HG03045 (cell line): ENCODE measurements around the gene CCN5.
A peak's percentile ranks its signal among the peaks of the same experiment; 100 is the strongest.
"Not testable (repeated sequence)": the region's sequence is repeated elsewhere in the genome, so short reads cannot be mapped to it uniquely, and the experiment has no call there.

Experiments
- ATAC-seq: cut with Tn5 transposase; IDR thresholded peaks from one replicate; pipeline ENCODE4 v1.9.1; 2021; ENCODE audit warnings: mild to moderate bottlenecking, moderate library complexity; ENCODE audit not compliant: unreplicated experiment

The CCN5 gene

DNA sequence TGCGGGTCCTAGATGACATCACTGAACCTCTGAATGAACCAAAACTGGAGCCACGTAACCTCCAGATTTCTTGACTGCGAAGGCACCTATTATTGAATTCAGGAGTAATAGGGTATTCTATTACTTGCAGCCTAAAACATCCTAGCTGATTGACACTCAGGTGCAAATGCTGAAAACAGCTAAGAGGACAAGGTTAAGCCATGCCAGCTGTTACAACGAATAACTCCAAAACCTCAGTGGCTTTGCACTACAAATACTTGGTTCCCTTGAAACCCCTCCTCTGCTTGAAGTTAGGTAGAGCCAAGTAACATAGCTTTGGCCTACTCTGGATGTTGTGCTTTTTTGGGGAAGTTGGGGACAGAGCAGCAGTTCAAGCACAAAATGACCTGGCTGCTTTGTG lies 21.0 kb upstream of the CCN5 start:
- ATAC-seq, result no peak

GRCh38 chr20:44695295-44695673 lies 19.9 kb upstream of the CCN5 start:
- no peak for ATAC-seq

GRCh38 chr20:44695674-44696300 lies 19.4 kb upstream of the CCN5 start:
- ATAC-seq, result no peak

- ATAC-seq, result no peak
Observed at GRCh38 chr20:44696315-44696714, 18.9 kb upstream of the CCN5 start.

- not testable (repeated sequence) for ATAC-seq
Observed at GRCh38 chr20:44697041-44697440, 18.1 kb upstream of the CCN5 start.

GRCh38 chr20:44698351-44698750 lies 16.8 kb upstream of the CCN5 start:
- ATAC-seq, result no peak

- ATAC-seq, result no peak
Observed at GRCh38 chr20:44700306-44700705, 14.9 kb upstream of the CCN5 start.

GRCh38 chr20:44701118-44701857 lies 13.9 kb upstream of the CCN5 start:
- no peak for ATAC-seq

DNA sequence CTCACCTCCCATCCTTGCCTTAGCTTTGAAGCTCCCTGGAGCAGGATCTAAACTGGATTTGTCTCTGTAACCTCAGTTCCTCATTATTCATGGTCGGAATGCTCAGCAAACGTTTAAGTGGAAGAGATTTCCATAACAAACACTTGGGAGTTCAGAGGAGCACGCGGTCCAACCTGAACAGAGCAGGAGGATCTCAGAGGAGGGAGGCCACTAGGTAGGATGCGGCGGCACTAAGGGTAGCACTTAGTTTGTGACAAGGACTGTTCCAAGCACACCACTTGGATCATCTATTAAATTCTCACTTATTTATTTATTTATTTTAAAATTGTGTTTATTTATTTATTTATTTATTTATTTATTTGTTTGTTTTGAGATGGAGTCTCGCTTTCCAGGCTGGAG lies 13.3 kb upstream of the CCN5 start:
- ATAC-seq, result no peak

- peak; percentile 36 for ATAC-seq
Observed at GRCh38 chr20:44702776-44703175, 12.4 kb upstream of the CCN5 start.

- ATAC-seq, result no peak
Observed at GRCh38 chr20:44703183-44703925, 11.8 kb upstream of the CCN5 start.

DNA sequence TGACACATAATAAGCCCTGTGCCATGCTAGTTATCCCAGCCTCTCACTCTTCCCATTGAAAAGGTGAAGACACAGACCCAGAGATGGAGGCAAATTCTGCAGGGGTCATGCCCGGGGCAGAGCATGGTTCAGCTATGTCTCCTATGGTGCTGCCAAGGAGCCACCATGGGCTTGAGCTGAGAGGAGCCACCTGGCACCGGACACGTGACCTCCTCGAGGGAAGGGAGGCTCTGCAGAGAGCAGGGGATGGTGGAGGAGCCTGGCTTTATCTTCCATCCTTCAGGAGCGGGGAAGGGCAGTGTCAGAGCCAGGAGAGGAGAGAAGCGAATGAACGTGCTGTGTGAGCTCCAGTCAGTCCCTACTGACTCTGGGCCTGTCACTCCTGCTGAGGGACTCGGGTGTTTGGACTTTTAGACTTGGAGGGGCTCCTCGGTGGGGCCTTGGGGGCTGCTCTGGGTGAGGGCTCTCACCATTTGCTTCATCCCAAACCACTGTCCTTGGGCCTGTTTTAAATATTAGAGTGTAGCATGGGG lies 11.1 kb upstream of the CCN5 start:
- no peak for ATAC-seq

GRCh38 chr20:44704551-44704971 lies 10.6 kb upstream of the CCN5 start:
- ATAC-seq, result no peak

- ATAC-seq, result no peak
Observed at GRCh38 chr20:44705364-44706094, 9.6 kb upstream of the CCN5 start.

- ATAC-seq, result no peak
Observed at GRCh38 chr20:44706301-44707017, 8.7 kb upstream of the CCN5 start.

- no peak for ATAC-seq
Observed at GRCh38 chr20:44707018-44707579, 8.1 kb upstream of the CCN5 start.

DNA sequence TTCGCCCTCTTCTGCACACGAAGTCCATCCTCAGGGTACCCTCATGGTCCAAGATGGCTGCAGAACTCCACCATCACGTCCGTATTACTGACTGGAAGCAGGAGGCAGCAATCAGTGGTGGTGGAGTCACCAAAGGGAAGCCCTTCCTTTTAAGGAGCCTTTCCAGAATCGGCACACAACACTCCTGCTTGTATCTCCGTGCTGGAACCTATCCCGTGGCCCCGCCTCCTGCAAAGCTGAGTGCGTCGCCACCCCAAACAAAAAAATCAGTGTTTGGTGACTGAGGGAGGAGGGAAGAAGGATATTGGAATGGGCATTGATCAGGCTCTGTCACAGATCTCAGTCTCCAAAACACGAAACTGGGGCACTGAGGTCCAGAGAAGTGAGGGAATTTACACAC lies 5.8 kb upstream of the CCN5 start:
- ATAC-seq, result no peak

- ATAC-seq, result no peak
Observed at GRCh38 chr20:44709797-44710196, 5.4 kb upstream of the CCN5 start.

DNA sequence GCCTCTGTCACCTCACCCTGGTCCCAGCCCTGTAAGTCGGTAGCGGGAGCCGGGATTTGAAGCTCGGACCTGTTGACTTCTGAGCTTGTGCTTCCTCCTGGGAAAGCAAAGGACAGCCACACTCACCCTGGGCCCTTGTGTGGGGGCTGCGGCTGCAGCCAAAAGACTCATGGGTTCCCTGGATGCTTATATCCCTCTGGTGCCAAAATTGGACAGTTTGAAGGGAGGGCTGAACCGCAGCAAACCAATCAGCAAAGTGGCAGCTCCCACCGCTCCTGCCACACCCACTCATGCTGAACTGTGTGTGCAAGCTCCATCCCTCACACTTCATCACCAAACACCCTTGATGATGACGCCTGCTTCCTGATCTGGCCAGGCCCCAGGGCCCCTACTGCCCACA lies 3.9 kb upstream of the CCN5 start:
- ATAC-seq, result no peak

DNA sequence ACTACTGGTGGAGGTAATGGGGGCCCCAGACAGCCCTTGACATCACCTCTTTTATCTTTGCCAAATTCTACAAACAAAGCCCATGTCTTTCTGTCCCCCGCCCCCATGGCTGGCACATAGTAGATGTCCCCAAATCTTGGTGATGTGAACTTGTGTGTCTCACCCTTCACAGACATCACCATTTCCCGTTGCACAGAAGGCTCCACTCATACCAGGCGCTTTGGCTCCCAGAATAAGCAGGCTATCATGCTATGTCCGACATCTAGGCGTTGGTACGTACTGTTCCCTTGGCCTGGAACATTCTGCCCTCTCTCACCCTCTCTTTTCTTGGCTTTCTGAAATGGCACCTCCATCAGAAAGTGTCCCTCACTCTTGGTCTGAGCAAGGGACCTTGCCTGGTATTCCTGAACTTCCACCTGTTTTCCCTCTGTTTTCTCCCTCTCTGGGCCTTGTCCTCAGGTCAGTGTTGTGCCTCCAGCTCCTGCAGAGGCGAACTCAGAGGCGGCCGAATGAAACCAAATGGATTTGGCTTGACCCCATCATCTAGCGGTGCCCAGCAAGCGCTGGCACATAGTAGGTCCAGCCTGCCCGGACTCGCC lies 968 bp upstream of the CCN5 start:
- ATAC-seq, result no peak
